Measurements from ENCODE around the gene RNF148.

The RNF148 gene

DNA sequence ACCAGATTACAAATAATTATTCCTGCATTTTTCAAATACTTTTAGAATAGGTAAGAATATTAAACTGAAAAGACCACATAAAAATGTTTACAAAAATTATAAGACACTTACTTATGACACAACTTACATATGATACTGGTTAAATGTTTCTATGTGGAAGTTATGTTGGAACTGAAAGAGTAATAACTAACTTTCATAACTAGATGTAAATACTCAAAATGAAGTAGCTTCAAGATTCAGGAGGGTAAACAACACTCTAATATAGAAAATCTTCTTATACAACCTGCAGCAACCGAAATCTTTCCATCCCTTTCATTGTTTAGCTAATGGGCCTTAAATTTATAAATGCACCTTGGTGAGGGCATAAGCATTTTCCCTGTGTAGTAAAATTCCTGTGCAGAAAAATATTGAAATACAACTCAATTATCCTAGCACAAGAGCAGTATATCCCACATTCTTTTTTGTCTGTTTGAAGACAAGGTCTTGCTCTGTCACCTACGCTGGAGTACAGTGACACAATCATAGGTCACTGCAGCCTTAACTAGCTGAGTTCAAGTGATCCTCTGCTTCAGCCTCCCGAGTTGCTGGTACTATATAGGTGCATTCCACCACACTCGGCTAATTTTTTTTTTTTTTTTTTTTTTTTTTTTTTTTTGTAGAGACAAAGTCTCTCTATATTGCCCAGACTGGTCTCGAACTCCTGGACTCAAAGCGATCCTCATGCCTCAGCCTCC lies 14.8 kb upstream of the RNF148 start:
- Mint-ChIP-seq H3K4me3 (no peak overlapping the region), H3K36me3 (ENCODE audit: low read depth) (no peaks in the 10 kb centered on the region), H3K4me1 (no peaks in the 10 kb centered on the region), H3K9me3 (peaks cover 4% of the 10 kb centered on the region), H3K27me3 (ENCODE audit: low read depth) (peaks cover 4% of the 10 kb centered on the region), H3K27ac (no peak overlapping the region)
- TF ChIP-seq, protein P1, sequence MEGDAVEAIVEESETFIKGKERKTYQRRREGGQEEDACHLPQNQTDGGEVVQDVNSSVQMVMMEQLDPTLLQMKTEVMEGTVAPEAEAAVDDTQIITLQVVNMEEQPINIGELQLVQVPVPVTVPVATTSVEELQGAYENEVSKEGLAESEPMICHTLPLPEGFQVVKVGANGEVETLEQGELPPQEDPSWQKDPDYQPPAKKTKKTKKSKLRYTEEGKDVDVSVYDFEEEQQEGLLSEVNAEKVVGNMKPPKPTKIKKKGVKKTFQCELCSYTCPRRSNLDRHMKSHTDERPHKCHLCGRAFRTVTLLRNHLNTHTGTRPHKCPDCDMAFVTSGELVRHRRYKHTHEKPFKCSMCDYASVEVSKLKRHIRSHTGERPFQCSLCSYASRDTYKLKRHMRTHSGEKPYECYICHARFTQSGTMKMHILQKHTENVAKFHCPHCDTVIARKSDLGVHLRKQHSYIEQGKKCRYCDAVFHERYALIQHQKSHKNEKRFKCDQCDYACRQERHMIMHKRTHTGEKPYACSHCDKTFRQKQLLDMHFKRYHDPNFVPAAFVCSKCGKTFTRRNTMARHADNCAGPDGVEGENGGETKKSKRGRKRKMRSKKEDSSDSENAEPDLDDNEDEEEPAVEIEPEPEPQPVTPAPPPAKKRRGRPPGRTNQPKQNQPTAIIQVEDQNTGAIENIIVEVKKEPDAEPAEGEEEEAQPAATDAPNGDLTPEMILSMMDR (IDR thresholded peaks at IDR 0.05; ENCODE audit: unreplicated experiment in 3 of 3), result no peak

GRCh38 chr7:122715183-122715582 lies 12.5 kb upstream of the RNF148 start:
- Mint-ChIP-seq H3K36me3 (ENCODE audit: low read depth) (no peaks in the 10 kb centered on the region), H3K4me3 (no peak overlapping the region), H3K27me3 (ENCODE audit: low read depth) (no peaks in the 10 kb centered on the region), H3K9me3 (no peaks in the 10 kb centered on the region), H3K27ac (no peak overlapping the region), H3K4me1 (no peaks in the 10 kb centered on the region)
- TF ChIP-seq, protein P1 (IDR thresholded peaks at IDR 0.05; ENCODE audit: unreplicated experiment in 3 of 3), result no peak

DNA sequence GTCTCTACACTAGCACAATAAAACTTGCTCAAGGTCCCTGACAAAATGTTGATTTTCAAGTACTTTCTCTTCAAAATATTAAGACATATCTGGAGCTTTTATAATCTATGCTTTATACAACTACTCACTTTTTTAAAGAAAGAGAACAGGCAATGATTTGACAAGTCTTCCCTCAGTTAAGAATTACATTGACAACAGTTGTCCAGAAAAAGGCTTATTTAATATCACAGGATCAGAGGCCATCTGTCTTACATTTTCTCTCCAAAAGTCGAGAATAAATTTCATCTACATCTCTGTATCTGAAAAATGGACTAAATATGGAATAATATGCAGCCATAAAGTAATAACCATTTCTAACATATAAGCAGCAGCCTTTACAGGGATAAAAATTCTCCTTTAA lies 8.2 kb upstream of the RNF148 start:
- TF ChIP-seq, protein P1 (IDR thresholded peaks at IDR 0.05; ENCODE audit: unreplicated experiment in 3 of 3), result no peak
- Mint-ChIP-seq H3K4me3 (no peak overlapping the region), H3K9me3 (no peaks in the 10 kb centered on the region), H3K36me3 (ENCODE audit: low read depth) (no peaks in the 10 kb centered on the region), H3K27me3 (ENCODE audit: low read depth) (no peaks in the 10 kb centered on the region), H3K4me1 (no peaks in the 10 kb centered on the region), H3K27ac (no peak overlapping the region)

GRCh38 chr7:122709930-122710646 lies 7.4 kb upstream of the RNF148 start:
- H3K27me3 Mint-ChIP-seq (ENCODE audit: low read depth), result no peaks in the 10 kb centered on the region
- TF ChIP-seq, protein P1 (IDR thresholded peaks at IDR 0.05; ENCODE audit: unreplicated experiment in 3 of 3), result no peak
- H3K36me3 Mint-ChIP-seq (ENCODE audit: low read depth), result no peaks in the 10 kb centered on the region
- H3K4me3 Mint-ChIP-seq, result no peak overlapping the region
- no peak overlapping the region for H3K27ac Mint-ChIP-seq
- H3K9me3 Mint-ChIP-seq, result no peaks in the 10 kb centered on the region
- no peaks in the 10 kb centered on the region for H3K4me1 Mint-ChIP-seq

DNA sequence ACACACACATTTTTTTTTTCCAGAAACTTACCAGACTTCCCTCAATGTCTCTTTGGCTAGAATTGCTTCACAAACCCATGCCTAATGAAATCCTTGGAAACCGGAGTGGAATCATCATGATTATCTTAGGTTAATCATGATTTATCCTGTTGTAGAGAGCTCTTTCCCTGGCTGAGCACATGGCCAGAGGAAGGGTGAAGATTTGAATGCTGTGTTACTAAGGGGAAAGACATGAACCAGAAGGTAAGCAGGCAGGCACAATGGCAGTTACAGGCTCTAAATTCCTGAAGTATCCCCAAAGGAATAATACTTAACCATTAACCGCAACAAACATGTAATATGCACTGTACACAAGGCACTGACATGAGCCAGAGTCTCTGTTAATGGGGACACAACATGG lies 4.1 kb upstream of the RNF148 start:
- TF ChIP-seq, protein P1 (IDR thresholded peaks at IDR 0.05; ENCODE audit: unreplicated experiment in 3 of 3), result no peak
- no peak overlapping the region for H3K4me3 Mint-ChIP-seq
- H3K9me3 Mint-ChIP-seq, result no peaks in the 10 kb centered on the region
- no peaks in the 10 kb centered on the region for H3K4me1 Mint-ChIP-seq
- no peaks in the 10 kb centered on the region for H3K27me3 Mint-ChIP-seq (ENCODE audit: low read depth)
- H3K27ac Mint-ChIP-seq, result no peak overlapping the region
- no peaks in the 10 kb centered on the region for H3K36me3 Mint-ChIP-seq (ENCODE audit: low read depth)
